ENCODE results near the gene CUL1.

CUL1 gene

GRCh38 chr7:148698397-148699023 is at the start of gene CUL1:
CUL1 (plus strand) TSS chr7:148698903; CDS start chr7:148730123, 31,220 bp downstream.
- DNase-seq (ENCODE audit: low read depth): no peak

GRCh38 chr7:148650232-148650858 is 48.4 kb upstream of the CUL1 start:
- DNase-seq (ENCODE audit: low read depth): no peak

GRCh38 chr7:148652773-148653172 is 45.9 kb upstream of the CUL1 start:
- DNase-seq (ENCODE audit: low read depth): no peak

GRCh38 chr7:148657929-148658328 is 40.8 kb upstream of the CUL1 start:
- no peak for DNase-seq (ENCODE audit: low read depth)

- no peak for DNase-seq (ENCODE audit: low read depth)
These were observed 37.2 kb upstream of the CUL1 start for GRCh38 chr7:148661471-148661870.

GRCh38 chr7:148662646-148663045 is 36.1 kb upstream of the CUL1 start:
- no peak for DNase-seq (ENCODE audit: low read depth)

- no peak for DNase-seq (ENCODE audit: low read depth)
These were observed 34.4 kb upstream of the CUL1 start for GRCh38 chr7:148664324-148664723.

GRCh38 chr7:148665221-148665620 is 33.5 kb upstream of the CUL1 start:
- no peak for DNase-seq (ENCODE audit: low read depth)

GRCh38 chr7:148669927-148670326 is 28.8 kb upstream of the CUL1 start:
- DNase-seq (ENCODE audit: low read depth): no peak

GRCh38 chr7:148670374-148670773 is 28.3 kb upstream of the CUL1 start:
- DNase-seq (ENCODE audit: low read depth): no peak

- DNase-seq (ENCODE audit: low read depth): no peak
These were observed 27.9 kb upstream of the CUL1 start for GRCh38 chr7:148670807-148671206.

- DNase-seq (ENCODE audit: low read depth): no peak
These were observed 26.7 kb upstream of the CUL1 start for GRCh38 chr7:148672041-148672440.

GRCh38 chr7:148674689-148675088 is 24.0 kb upstream of the CUL1 start:
- no peak for DNase-seq (ENCODE audit: low read depth)

GRCh38 chr7:148676291-148676690 is 22.4 kb upstream of the CUL1 start:
- no peak for DNase-seq (ENCODE audit: low read depth)

GRCh38 chr7:148681821-148682220 is 16.9 kb upstream of the CUL1 start:
- DNase-seq (ENCODE audit: low read depth): no peak

- no peak for DNase-seq (ENCODE audit: low read depth)
These were observed 14.3 kb upstream of the CUL1 start for GRCh38 chr7:148684289-148684830.

- no peak for DNase-seq (ENCODE audit: low read depth)
These were observed 12.3 kb upstream of the CUL1 start for GRCh38 chr7:148686312-148686937.

GRCh38 chr7:148687555-148687954 is 11.1 kb upstream of the CUL1 start:
- no peak for DNase-seq (ENCODE audit: low read depth)

GRCh38 chr7:148688526-148688925 is 10.2 kb upstream of the CUL1 start:
- no peak for DNase-seq (ENCODE audit: low read depth)

GRCh38 chr7:148693651-148694050 is 5.1 kb upstream of the CUL1 start:
- no peak for DNase-seq (ENCODE audit: low read depth)

GRCh38 chr7:148694631-148695030 is 4.1 kb upstream of the CUL1 start:
- DNase-seq (ENCODE audit: low read depth): no peak

- no peak for DNase-seq (ENCODE audit: low read depth)
These were observed 2.8 kb upstream of the CUL1 start for GRCh38 chr7:148695953-148696352.

- no peak for DNase-seq (ENCODE audit: low read depth)
These were observed 1.9 kb upstream of the CUL1 start for GRCh38 chr7:148696787-148697186.

All from non-pigmented ciliary epithelial cell (primary cell).